ENCODE results near the gene PRRC2B.

Gene PRRC2B

GRCh38 chr9:131473198-131473885 is 79.5 kb downstream of the PRRC2B start:
- Histone ChIP-seq H3K9me3 (ENCODE audit: insufficient read depth, low read depth, low read length) (no peaks in the 10 kb centered on the region), H3K27me3 (ENCODE audit: insufficient read depth, low read length) (no peaks in the 10 kb centered on the region), H3K9ac (ENCODE audit: low read depth, low read length) (no peak overlapping the region), H3K4me3 (ENCODE audit: low read length) (no peak overlapping the region), H3K4me1 (ENCODE audit: insufficient read depth, low read length) (no peaks in the 10 kb centered on the region), H3K27ac (ENCODE audit: low read depth, low read length) (no peak overlapping the region), H3K36me3 (ENCODE audit: insufficient read depth, low read length) (peaks cover 99% of the 10 kb centered on the region)
- 96% methylated on average over 9 of the region's 9 CpGs for WGBS

GRCh38 chr9:131473891-131474290 is 80.0 kb downstream of the PRRC2B start:
- Histone ChIP-seq H3K27me3 (ENCODE audit: insufficient read depth, low read length) (no peaks in the 10 kb centered on the region), H3K36me3 (ENCODE audit: insufficient read depth, low read length) (peaks cover 98% of the 10 kb centered on the region), H3K27ac (ENCODE audit: low read depth, low read length) (no peak overlapping the region), H3K9me3 (ENCODE audit: insufficient read depth, low read depth, low read length) (no peaks in the 10 kb centered on the region), H3K4me3 (ENCODE audit: low read length) (no peak overlapping the region), H3K9ac (ENCODE audit: low read depth, low read length) (no peak overlapping the region), H3K4me1 (ENCODE audit: insufficient read depth, low read length) (no peaks in the 10 kb centered on the region)
- 94% methylated on average over 10 of the region's 10 CpGs for WGBS

- no peak overlapping the region for H3K27ac ChIP-seq (ENCODE audit: low read depth, low read length)
- H3K27me3 ChIP-seq (ENCODE audit: insufficient read depth, low read length): no peaks in the 10 kb centered on the region
- no peak overlapping the region for H3K9ac ChIP-seq (ENCODE audit: low read depth, low read length)
- H3K36me3 ChIP-seq (ENCODE audit: insufficient read depth, low read length): peaks cover 98% of the 10 kb centered on the region
- H3K9me3 ChIP-seq (ENCODE audit: insufficient read depth, low read depth, low read length): no peaks in the 10 kb centered on the region
- H3K4me1 ChIP-seq (ENCODE audit: insufficient read depth, low read length): no peaks in the 10 kb centered on the region
- WGBS: 95% methylated on average over 16 of the region's 16 CpGs
- H3K4me3 ChIP-seq (ENCODE audit: low read length): no peak overlapping the region
These were observed 80.8 kb downstream of the PRRC2B start for GRCh38 chr9:131474711-131475110.

GRCh38 chr9:131475111-131475955 is 81.4 kb downstream of the PRRC2B start:
- Histone ChIP-seq H3K9me3 (ENCODE audit: insufficient read depth, low read depth, low read length) (no peaks in the 10 kb centered on the region), H3K4me1 (ENCODE audit: insufficient read depth, low read length) (no peaks in the 10 kb centered on the region), H3K27me3 (ENCODE audit: insufficient read depth, low read length) (no peaks in the 10 kb centered on the region), H3K9ac (ENCODE audit: low read depth, low read length) (no peak overlapping the region), H3K4me3 (ENCODE audit: low read length) (no peak overlapping the region), H3K36me3 (ENCODE audit: insufficient read depth, low read length) (peaks cover 98% of the 10 kb centered on the region), H3K27ac (ENCODE audit: low read depth, low read length) (no peak overlapping the region)
- WGBS: 96% methylated on average over 46 of the region's 46 CpGs

- Histone ChIP-seq H3K4me3 (ENCODE audit: low read length) (no peak overlapping the region), H3K9me3 (ENCODE audit: insufficient read depth, low read depth, low read length) (no peaks in the 10 kb centered on the region), H3K27ac (ENCODE audit: low read depth, low read length) (no peak overlapping the region; the same call in 1 of the 2 replicates), H3K27me3 (ENCODE audit: insufficient read depth, low read length) (no peaks in the 10 kb centered on the region), H3K4me1 (ENCODE audit: insufficient read depth, low read length) (no peaks in the 10 kb centered on the region), H3K9ac (ENCODE audit: low read depth, low read length) (no peak overlapping the region), H3K36me3 (ENCODE audit: insufficient read depth, low read length) (peaks cover 95% of the 10 kb centered on the region)
- WGBS: 93% methylated on average over 40 of the region's 40 CpGs
These were observed 82.3 kb downstream of the PRRC2B start for GRCh38 chr9:131475956-131476776.

- no peaks in the 10 kb centered on the region for H3K9me3 ChIP-seq (ENCODE audit: insufficient read depth, low read depth, low read length)
- WGBS: 97% methylated on average over 18 of the region's 18 CpGs
- no peak overlapping the region for H3K9ac ChIP-seq (ENCODE audit: low read depth, low read length)
- H3K27me3 ChIP-seq (ENCODE audit: insufficient read depth, low read length): no peaks in the 10 kb centered on the region
- no peaks in the 10 kb centered on the region for H3K4me1 ChIP-seq (ENCODE audit: insufficient read depth, low read length)
- no peak overlapping the region for H3K4me3 ChIP-seq (ENCODE audit: low read length)
- peaks cover 95% of the 10 kb centered on the region for H3K36me3 ChIP-seq (ENCODE audit: insufficient read depth, low read length)
- no peak overlapping the region for H3K27ac ChIP-seq (ENCODE audit: low read depth, low read length)
These were observed 83.0 kb downstream of the PRRC2B start for GRCh38 chr9:131476777-131477345.

GRCh38 chr9:131477367-131477766 is 83.5 kb downstream of the PRRC2B start:
- WGBS: 96% methylated on average over 11 of the region's 11 CpGs
- H3K36me3 ChIP-seq (ENCODE audit: insufficient read depth, low read length): peaks cover 96% of the 10 kb centered on the region
- H3K9me3 ChIP-seq (ENCODE audit: insufficient read depth, low read depth, low read length): no peaks in the 10 kb centered on the region
- H3K4me3 ChIP-seq (ENCODE audit: low read length): no peak overlapping the region
- H3K27ac ChIP-seq (ENCODE audit: low read depth, low read length): no peak overlapping the region
- no peak overlapping the region for H3K9ac ChIP-seq (ENCODE audit: low read depth, low read length)
- no peaks in the 10 kb centered on the region for H3K4me1 ChIP-seq (ENCODE audit: insufficient read depth, low read length)
- no peaks in the 10 kb centered on the region for H3K27me3 ChIP-seq (ENCODE audit: insufficient read depth, low read length)

- no peak overlapping the region for H3K9ac ChIP-seq (ENCODE audit: low read depth, low read length)
- no peaks in the 10 kb centered on the region for H3K9me3 ChIP-seq (ENCODE audit: insufficient read depth, low read depth, low read length)
- no peaks in the 10 kb centered on the region for H3K4me1 ChIP-seq (ENCODE audit: insufficient read depth, low read length)
- no peak overlapping the region for H3K27ac ChIP-seq (ENCODE audit: low read depth, low read length)
- no peaks in the 10 kb centered on the region for H3K27me3 ChIP-seq (ENCODE audit: insufficient read depth, low read length)
- no peak overlapping the region for H3K4me3 ChIP-seq (ENCODE audit: low read length)
- H3K36me3 ChIP-seq (ENCODE audit: insufficient read depth, low read length): peaks cover 96% of the 10 kb centered on the region
- WGBS: 92% methylated on average over 19 of the region's 19 CpGs
These were observed 84.0 kb downstream of the PRRC2B start for GRCh38 chr9:131477816-131478419.

- WGBS: 75% methylated on average over 12 of the region's 12 CpGs
- Histone ChIP-seq H3K27ac (ENCODE audit: low read depth, low read length) (no peak overlapping the region), H3K27me3 (ENCODE audit: insufficient read depth, low read length) (no peaks in the 10 kb centered on the region), H3K36me3 (ENCODE audit: insufficient read depth, low read length) (peaks cover 96% of the 10 kb centered on the region), H3K4me3 (ENCODE audit: low read length) (no peak overlapping the region), H3K4me1 (ENCODE audit: insufficient read depth, low read length) (no peaks in the 10 kb centered on the region), H3K9ac (ENCODE audit: low read depth, low read length) (no peak overlapping the region), H3K9me3 (ENCODE audit: insufficient read depth, low read depth, low read length) (no peaks in the 10 kb centered on the region)
These were observed 84.6 kb downstream of the PRRC2B start for GRCh38 chr9:131478421-131478868.

GRCh38 chr9:131478911-131479310 is 85.0 kb downstream of the PRRC2B start:
- H3K27ac ChIP-seq (ENCODE audit: low read depth, low read length): no peak overlapping the region
- peaks cover 96% of the 10 kb centered on the region for H3K36me3 ChIP-seq (ENCODE audit: insufficient read depth, low read length)
- no peak overlapping the region for H3K4me3 ChIP-seq (ENCODE audit: low read length)
- H3K4me1 ChIP-seq (ENCODE audit: insufficient read depth, low read length): no peaks in the 10 kb centered on the region
- H3K9ac ChIP-seq (ENCODE audit: low read depth, low read length): no peak overlapping the region
- 97% methylated on average over 10 of the region's 10 CpGs for WGBS
- H3K27me3 ChIP-seq (ENCODE audit: insufficient read depth, low read length): no peaks in the 10 kb centered on the region
- H3K9me3 ChIP-seq (ENCODE audit: insufficient read depth, low read depth, low read length): no peaks in the 10 kb centered on the region

Data from HUES64 (cell line).